Liver (tissue), 3 donors: ENCODE measurements around the gene PCSK4.

Experiments
- ATF3 ChIP-seq: IDR thresholded peaks from 2 replicates; pipeline ENCODE4 v1.6.1; 2016; ENCODE audit warnings: antibody characterized with exemption
- CTCF ChIP-seq: fragments of 150-350 bp; IDR thresholded peaks from 2 replicates; pipeline ENCODE4 v1.5.1; 2017; ENCODE audit warnings: improper control_type of control experiment, low read depth, low read length; ENCODE audit not compliant: missing input control
- FOXA1 ChIP-seq: IDR thresholded peaks from 2 replicates; pipeline ENCODE4 v1.6.1; 2016; ENCODE audit warnings: antibody characterized with exemption
- GABPA ChIP-seq, 2 donors: IDR thresholded peaks in 1 of 2; conservative IDR thresholded peaks in 1 of 2; 2 replicates each; pipeline ENCODE4 v1.6.1; 2016; ENCODE audit warnings: antibody characterized with exemption in 2 of 2, mild to moderate bottlenecking in 1 of 2, moderate library complexity in 1 of 2
- HNF4A ChIP-seq, 2 donors: conservative IDR thresholded peaks; 2 replicates each; pipeline ENCODE4 v1.6.1; 2016; ENCODE audit warnings: antibody characterized with exemption in 2 of 2, mild to moderate bottlenecking in 2 of 2
- NR2F2 ChIP-seq: IDR thresholded peaks from 2 replicates; pipeline ENCODE4 v1.6.1; 2016; ENCODE audit warnings: antibody characterized with exemption
- RAD21 ChIP-seq, 2 donors: IDR thresholded peaks; 2 replicates each; pipeline ENCODE4 v1.6.1; 2016; ENCODE audit warnings: antibody characterized with exemption in 2 of 2, mild to moderate bottlenecking in 2 of 2
- SP1 ChIP-seq: IDR thresholded peaks from 2 replicates; pipeline ENCODE4 v1.6.1; 2018; ENCODE audit warnings: antibody characterized with exemption, mild to moderate bottlenecking
- TAF1 ChIP-seq: conservative IDR thresholded peaks from 2 replicates; pipeline ENCODE4 v1.6.1; 2016; ENCODE audit warnings: antibody characterized with exemption, mild to moderate bottlenecking
- ZBTB33 ChIP-seq: IDR thresholded peaks from 2 replicates; pipeline ENCODE4 v1.6.1; 2016; ENCODE audit warnings: antibody characterized with exemption
- donor health status: healthy.
- donor health status: healthy.

- TF ChIP-seq ATF3 (no peak), CTCF (no peak), FOXA1 (no peak), RAD21 (IDR thresholded peaks at IDR 0.05) (no peak), TAF1 (no peak), HNF4A (conservative IDR thresholded peaks at IDR 0.05) (no peak), GABPA (IDR thresholded peaks at IDR 0.05 in 1 of 2, conservative IDR thresholded peaks at IDR 0.05 in 1 of 2) (no peak), SP1 (no peak), ZBTB33 (no peak), NR2F2 (no peak)
These were observed 58.2 kb downstream of the PCSK4 start for GRCh38 chr19:1431759-1432506.
